Measurements from ENCODE around the gene HSPA1A.
A peak's percentile ranks its signal among the peaks of the same experiment; 100 is the strongest.
"Not testable (repeated sequence)": the region's sequence is repeated elsewhere in the genome, so short reads cannot be mapped to it uniquely, and the experiment has no call there.

Gene HSPA1A

GRCh38 chr6:31819871-31820299 lies 4.5 kb downstream of the HSPA1A start:
- no peak for TF ChIP-seq EZH2phosphoT487 (IDR thresholded peaks at IDR 0.05; ENCODE audit: borderline replicate concordance, low read length)
- TF ChIP-seq CTCF (IDR thresholded peaks at IDR 0.05; ENCODE audit: low read depth, low read length, poor library complexity, severe bottlenecking): no peak
- H3K79me2 ChIP-seq (ENCODE audit: control insufficient read depth, low read length): no peaks in the 10 kb centered on the region
- H3K4me3 ChIP-seq (ENCODE audit: low read length): no peak overlapping the region
- no peaks in the 10 kb centered on the region for H3K36me3 ChIP-seq (ENCODE audit: control insufficient read depth, low read length)
- no peak overlapping the region for H3K27ac ChIP-seq (ENCODE audit: low read depth, low read length)
- peaks cover 47% of the 10 kb centered on the region for H3K4me1 ChIP-seq (ENCODE audit: control insufficient read depth, low read length)
- H3K9me2 ChIP-seq (replicated peaks; ENCODE audit: control insufficient read depth, low read length): no peaks in the 10 kb centered on the region
- no peak overlapping the region for H3K4me2 ChIP-seq (ENCODE audit: low read length)
- H3K9me3 ChIP-seq (ENCODE audit: control insufficient read depth, insufficient read depth, low read length): no peaks in the 10 kb centered on the region
- H3F3A ChIP-seq (ENCODE audit: control insufficient read depth, insufficient read depth): peaks cover 29% of the 10 kb centered on the region
- no peaks in the 10 kb centered on the region for H4K20me1 ChIP-seq (ENCODE audit: control insufficient read depth, insufficient read depth, low read depth, low read length)
- H3K27me3 ChIP-seq (ENCODE audit: control insufficient read depth, low read length): peaks cover under 1% of the 10 kb centered on the region; the same call in 1 of the 2 replicates

- not testable (repeated sequence) for H3K4me3 ChIP-seq (ENCODE audit: low read length); H3K27me3 ChIP-seq (ENCODE audit: control insufficient read depth, low read length); H4K20me1 ChIP-seq (ENCODE audit: control insufficient read depth, insufficient read depth, low read depth, low read length); H3K9me3 ChIP-seq (ENCODE audit: control insufficient read depth, insufficient read depth, low read length); H3K27ac ChIP-seq (ENCODE audit: low read depth, low read length); H3K9me2 ChIP-seq (replicated peaks; ENCODE audit: control insufficient read depth, low read length); H3K79me2 ChIP-seq (ENCODE audit: control insufficient read depth, low read length); H3K4me2 ChIP-seq (ENCODE audit: low read length); H3K36me3 ChIP-seq (ENCODE audit: control insufficient read depth, low read length)
- H3F3A ChIP-seq (ENCODE audit: control insufficient read depth, insufficient read depth): peaks cover 29% of the 10 kb centered on the region
- peaks cover 46% of the 10 kb centered on the region for H3K4me1 ChIP-seq (ENCODE audit: control insufficient read depth, low read length)
These were observed 5.1 kb downstream of the HSPA1A start for GRCh38 chr6:31820399-31820798.

GRCh38 chr6:31821301-31822035 lies 6.1 kb downstream of the HSPA1A start:
- H3K9me3 ChIP-seq (ENCODE audit: control insufficient read depth, insufficient read depth, low read length): no peaks in the 10 kb centered on the region
- peaks cover 35% of the 10 kb centered on the region for H3F3A ChIP-seq (ENCODE audit: control insufficient read depth, insufficient read depth)
- no peaks in the 10 kb centered on the region for H4K20me1 ChIP-seq (ENCODE audit: control insufficient read depth, insufficient read depth, low read depth, low read length)
- H3K27me3 ChIP-seq (ENCODE audit: control insufficient read depth, low read length): no peaks in the 10 kb centered on the region
- H3K9me2 ChIP-seq (replicated peaks; ENCODE audit: control insufficient read depth, low read length): no peaks in the 10 kb centered on the region
- H3K79me2 ChIP-seq (ENCODE audit: control insufficient read depth, low read length): peaks cover under 1% of the 10 kb centered on the region; the same call in 1 of the 2 replicates
- no peak for TF ChIP-seq EZH2phosphoT487 (IDR thresholded peaks at IDR 0.05; ENCODE audit: borderline replicate concordance, low read length)
- TF ChIP-seq CTCF (IDR thresholded peaks at IDR 0.05; ENCODE audit: low read depth, low read length, poor library complexity, severe bottlenecking): no peak
- peaks cover 56% of the 10 kb centered on the region for H3K4me1 ChIP-seq (ENCODE audit: control insufficient read depth, low read length)
- H3K4me3 ChIP-seq (ENCODE audit: low read length): peak overlapping the region; percentile 92
- peak overlapping the region; percentile 43 for H3K27ac ChIP-seq (ENCODE audit: low read depth, low read length)
- no peaks in the 10 kb centered on the region for H3K36me3 ChIP-seq (ENCODE audit: control insufficient read depth, low read length)
- peak overlapping the region; percentile 83 for H3K4me2 ChIP-seq (ENCODE audit: low read length)

- H3F3A ChIP-seq (ENCODE audit: control insufficient read depth, insufficient read depth): peaks cover 38% of the 10 kb centered on the region
- H3K27me3 ChIP-seq (ENCODE audit: control insufficient read depth, low read length): no peaks in the 10 kb centered on the region
- peak overlapping the region; percentile 92 for H3K4me3 ChIP-seq (ENCODE audit: low read length)
- TF ChIP-seq CTCF (IDR thresholded peaks at IDR 0.05; ENCODE audit: low read depth, low read length, poor library complexity, severe bottlenecking) (no peak), EZH2phosphoT487 (IDR thresholded peaks at IDR 0.05; ENCODE audit: borderline replicate concordance, low read length) (no peak)
- no peaks in the 10 kb centered on the region for H3K36me3 ChIP-seq (ENCODE audit: control insufficient read depth, low read length)
- H3K4me2 ChIP-seq (ENCODE audit: low read length): peak overlapping the region; percentile 83
- no peaks in the 10 kb centered on the region for H4K20me1 ChIP-seq (ENCODE audit: control insufficient read depth, insufficient read depth, low read depth, low read length)
- H3K9me3 ChIP-seq (ENCODE audit: control insufficient read depth, insufficient read depth, low read length): no peaks in the 10 kb centered on the region
- H3K27ac ChIP-seq (ENCODE audit: low read depth, low read length): peak overlapping the region; percentile 43
- H3K9me2 ChIP-seq (replicated peaks; ENCODE audit: control insufficient read depth, low read length): no peaks in the 10 kb centered on the region
- H3K79me2 ChIP-seq (ENCODE audit: control insufficient read depth, low read length): peaks cover 7% of the 10 kb centered on the region; the same call in 1 of the 2 replicates
- H3K4me1 ChIP-seq (ENCODE audit: control insufficient read depth, low read length): peaks cover 63% of the 10 kb centered on the region
These were observed 6.9 kb downstream of the HSPA1A start for GRCh38 chr6:31822036-31822821.

GRCh38 chr6:31823592-31824196 lies 8.4 kb downstream of the HSPA1A start:
- not testable (repeated sequence) for H4K20me1 ChIP-seq (ENCODE audit: control insufficient read depth, insufficient read depth, low read depth, low read length); H3K9me2 ChIP-seq (replicated peaks; ENCODE audit: control insufficient read depth, low read length); H3K36me3 ChIP-seq (ENCODE audit: control insufficient read depth, low read length); H3K9me3 ChIP-seq (ENCODE audit: control insufficient read depth, insufficient read depth, low read length); H3K27me3 ChIP-seq (ENCODE audit: control insufficient read depth, low read length); H3K4me3 ChIP-seq (ENCODE audit: low read length); H3K27ac ChIP-seq (ENCODE audit: low read depth, low read length)
- Histone ChIP-seq H3K4me1 (ENCODE audit: control insufficient read depth, low read length) (peaks cover 52% of the 10 kb centered on the region), H3F3A (ENCODE audit: control insufficient read depth, insufficient read depth) (peaks cover 30% of the 10 kb centered on the region), H3K4me2 (ENCODE audit: low read length) (0 out of 2 replicates have a peak overlapping the region, but pooled peaks have one; percentile 12), H3K79me2 (ENCODE audit: control insufficient read depth, low read length) (peaks cover 11% of the 10 kb centered on the region)

All from DOHH2 (cell line).